ENCODE measurements around the gene LAMB3. TPM values are rescaled to one million over a fixed set of nuclear protein-coding genes. Genes with fewer than 3 reads are reported as not detected.

The LAMB3 gene
- total and polyA plus RNA-seq, 10 of the 15 experiments (the other 5 are each of a cell fraction or from before 2014, with no cell fraction given) = 0.04 to 1.8 (median 0.10) TPM; not detected in 1

- no TSS peak for BruUV-seq (replicated peaks)
- intact Hi-C loops (cut with micrococcal nuclease; ENCODE audit: unreplicated experiment) = loop anchor here (2.0 kb wide), 1 partner anchor 365 kb away; no protein-coding TSS in a partner anchor
- Histone ChIP-seq H3K27ac (ENCODE audit: control insufficient read depth, insufficient read depth) (no peak overlapping the region), H3K4me3 (no peak overlapping the region), H3K9me3 (replicated peaks; ENCODE audit: control insufficient read depth, insufficient read depth, low read length) (no peaks in the 10 kb centered on the region), H4K20me1 (ENCODE audit: control insufficient read depth, insufficient read depth) (no peaks in the 10 kb centered on the region), H3K4me2 (ENCODE audit: control insufficient read depth, insufficient read depth) (no peak overlapping the region), H3K9ac (ENCODE audit: control insufficient read depth, insufficient read depth, low read length) (no peak overlapping the region), H3K4me1 (ENCODE audit: control insufficient read depth, insufficient read depth, low read length) (no peaks in the 10 kb centered on the region), H3K36me3 (ENCODE audit: control insufficient read depth in 2 of 2, insufficient read depth in 2 of 2, low read length in 1 of 2) (no peaks in the 10 kb centered on the region), H3K79me2 (ENCODE audit: control insufficient read depth, insufficient read depth, low read length) (no peaks in the 10 kb centered on the region), H2AFZ (ENCODE audit: control insufficient read depth, low read depth, low read length) (no peak overlapping the region), H3K27me3 (replicated peaks in 1 of 2; ENCODE audit: control insufficient read depth in 2 of 2, insufficient read depth in 2 of 2, low read length in 1 of 2) (peaks cover 0 to 5% of the 10 kb centered on the region in 2 experiments; a peak in 2 of 4 replicates)
- ChIA-PET SMC1A (ENCODE audit: uncharacterized antibody, unreplicated experiment) (interaction anchor here (0.8 to 5.1 kb wide), 8 partner anchors 12 to 125 kb away, joined by 3 to 46 read pairs (median 4); no protein-coding TSS in a partner anchor), RAD21 (ENCODE audit: unreplicated experiment) (interaction anchor here (0.8 to 2.4 kb wide), 5 partner anchors 60 to 319 kb away, joined by 4 to 11 read pairs (median 4); no protein-coding TSS in a partner anchor), CTCF (interaction anchor here (0.7 to 24.2 kb wide), 32 partner anchors 8 to 498 kb away, joined by 3 to 307 read pairs (median 8); partner anchors contain the start of gene CAMK1G), POLR2A (no interaction called here)
- DNase-seq (ENCODE audit: low read depth, low spot score) (no peak), FAIRE-seq (no peak), ATAC-seq (no peak)
- no peak for TF ChIP-seq SUZ12 (IDR thresholded peaks at IDR 0.05; ENCODE audit: unreplicated experiment)
- no peak for TF ChIP-seq NFIC (IDR thresholded peaks at IDR 0.05; ENCODE audit: low read depth, low read length)
- no peak for TF ChIP-seq MTA3 (IDR thresholded peaks at IDR 0.05; ENCODE audit: borderline replicate concordance, low read length)
- TF ChIP-seq RCOR1 (conservative IDR thresholded peaks at IDR 0.05; ENCODE audit: low read depth, low read length) = no peak
- TF ChIP-seq ATF3 (IDR thresholded peaks at IDR 0.05; ENCODE audit: borderline replicate concordance, extremely low read depth, low read depth, low read length) = no peak
- no peak for TF ChIP-seq CBFB (IDR thresholded peaks at IDR 0.05; ENCODE audit: low read depth)
- no peak for TF ChIP-seq MYC (IDR thresholded peaks at IDR 0.05; ENCODE audit: insufficient read depth, insufficient read length, insufficient replicate concordance, low read length, severe bottlenecking)
- TF ChIP-seq DPF2 (IDR thresholded peaks at IDR 0.05) = no peak
- 0% methylated on average over 1 of the region's 1 CpG for WGBS (ENCODE audit: insufficient coverage, insufficient replicate concordance, low lambda C conversion rate, missing lambda C conversion rate)
- in situ Hi-C loops (cut with MboI) = no loop called here
These were observed 84.5 kb downstream of the LAMB3 start for GRCh38 chr1:209567698-209568175.
